ENCODE data around the gene TP73.

TP73 gene

DNA sequence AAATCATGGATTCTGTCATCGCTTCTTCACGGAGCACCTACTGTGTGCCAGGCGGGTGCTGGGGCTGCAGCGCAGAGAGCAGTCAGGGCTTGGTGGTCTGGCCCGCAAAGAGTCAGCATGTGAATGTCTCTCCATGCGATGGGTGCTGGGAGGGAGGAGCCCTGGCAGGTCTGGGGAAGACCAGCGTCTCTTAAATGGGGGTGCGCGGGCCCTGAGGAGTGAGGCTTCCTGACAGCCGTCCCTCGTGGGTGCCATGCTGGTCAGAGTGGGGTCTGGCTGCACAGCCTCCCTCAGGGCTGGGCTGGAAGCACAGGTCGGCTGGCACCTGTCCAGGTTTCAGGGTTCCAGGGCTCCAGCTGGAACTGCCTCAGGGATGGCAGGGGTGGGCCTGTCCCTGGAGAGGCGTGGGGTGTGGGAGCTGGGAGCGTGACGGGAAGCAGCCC, 18.5 kb downstream of the TP73 start:
- in situ Hi-C loops (cut with HindIII; ENCODE audit: low sequenced_read_pairs), result no loop called here

DNA sequence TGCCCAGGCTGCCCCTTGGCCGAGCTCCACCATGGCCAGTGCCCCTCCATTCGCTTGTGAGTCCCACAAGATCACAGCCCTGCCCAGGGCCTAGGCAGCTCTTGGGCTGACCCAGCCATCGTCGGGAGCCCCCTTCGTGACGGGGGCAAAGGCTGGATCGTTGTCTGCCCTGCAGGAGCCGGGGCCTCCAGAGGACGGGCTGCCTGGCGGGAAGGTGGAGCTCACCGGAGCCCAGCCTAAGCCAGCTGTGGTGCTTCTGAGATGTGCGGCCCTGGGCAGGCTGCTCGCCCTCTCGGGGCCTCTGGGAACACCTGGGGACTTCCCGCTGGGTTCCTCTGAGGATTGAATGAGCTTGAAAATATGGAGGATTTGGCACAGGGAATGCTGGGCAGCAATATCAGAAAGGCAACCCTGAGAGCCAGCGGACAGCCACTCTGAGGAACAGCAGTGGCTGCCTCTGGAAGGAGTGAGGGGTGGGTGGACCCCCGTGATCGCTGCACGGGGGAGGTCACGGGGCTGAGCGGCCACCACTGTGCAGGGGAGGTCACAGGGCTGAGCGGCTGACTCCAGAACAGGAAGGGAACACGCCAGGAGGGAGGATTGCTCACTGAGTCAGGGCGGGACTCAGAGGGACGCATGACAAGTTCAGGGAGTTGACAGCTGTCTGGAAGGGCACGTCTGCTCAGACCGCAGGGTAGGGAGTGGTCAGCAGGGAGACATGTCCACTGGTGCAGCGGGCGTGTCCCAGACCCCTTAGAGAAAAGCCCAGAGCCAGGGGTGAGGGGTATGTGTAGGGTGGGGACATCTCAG, 19.3 kb downstream of the TP73 start:
- in situ Hi-C loops (cut with HindIII; ENCODE audit: low sequenced_read_pairs), result no loop called here

DNA sequence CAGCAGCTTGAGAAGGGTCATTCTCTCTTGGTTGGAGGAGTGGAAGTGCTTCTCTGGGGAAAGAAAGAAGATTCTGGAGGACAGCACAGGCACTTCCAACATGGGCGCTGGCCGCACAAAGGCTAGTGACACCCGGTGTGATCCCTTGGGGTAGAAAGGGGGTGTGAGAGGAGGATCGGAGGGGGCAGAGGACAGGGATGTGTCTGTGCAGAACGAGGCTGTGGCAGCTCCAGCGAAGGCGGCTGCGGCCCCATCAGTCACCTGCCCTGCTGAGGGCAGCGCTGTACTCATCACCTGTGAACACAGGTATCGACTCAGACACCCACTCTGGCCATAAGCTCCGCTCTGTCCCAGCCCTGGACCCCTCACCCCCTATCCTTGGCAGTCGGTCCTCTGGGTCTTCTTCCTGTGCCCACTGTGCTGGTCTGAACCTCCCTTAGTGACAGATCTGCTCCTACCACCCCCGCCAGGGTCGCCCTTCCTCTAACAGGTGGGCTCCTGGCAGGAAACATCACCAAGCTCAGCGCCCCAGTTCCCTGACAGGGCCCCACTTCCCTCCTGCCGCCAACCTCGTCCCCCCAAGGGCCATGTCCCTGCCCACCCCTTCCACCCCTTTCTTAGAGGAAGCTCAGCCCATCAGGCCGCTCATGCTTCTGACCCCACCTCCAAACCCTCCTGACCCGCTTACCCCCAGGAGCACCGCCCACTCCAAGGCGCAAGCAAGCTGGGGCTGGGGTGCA, 20.1 kb downstream of the TP73 start:
- in situ Hi-C loops (cut with HindIII; ENCODE audit: low sequenced_read_pairs), result no loop called here

DNA sequence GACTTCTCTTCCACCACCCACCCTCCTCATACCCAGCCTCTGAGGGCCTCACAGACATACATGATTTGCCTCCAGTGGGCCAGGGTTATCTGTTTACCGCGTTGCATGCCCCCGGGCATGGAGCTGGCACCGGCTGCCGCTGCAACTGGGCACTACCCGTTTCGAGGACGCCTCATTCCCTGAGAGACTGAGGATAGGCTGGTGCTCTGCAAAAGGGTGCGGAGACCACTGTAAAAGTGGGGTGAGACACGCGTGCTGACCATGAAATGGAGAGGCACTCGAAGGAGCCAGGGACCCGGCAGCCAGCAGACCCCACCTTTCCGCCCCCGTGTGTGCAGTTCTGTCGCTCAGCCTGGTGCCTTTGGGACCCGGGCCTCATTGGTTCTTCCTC, 20.6 kb downstream of the TP73 start:
- in situ Hi-C loops (cut with HindIII; ENCODE audit: low sequenced_read_pairs), result no loop called here

DNA sequence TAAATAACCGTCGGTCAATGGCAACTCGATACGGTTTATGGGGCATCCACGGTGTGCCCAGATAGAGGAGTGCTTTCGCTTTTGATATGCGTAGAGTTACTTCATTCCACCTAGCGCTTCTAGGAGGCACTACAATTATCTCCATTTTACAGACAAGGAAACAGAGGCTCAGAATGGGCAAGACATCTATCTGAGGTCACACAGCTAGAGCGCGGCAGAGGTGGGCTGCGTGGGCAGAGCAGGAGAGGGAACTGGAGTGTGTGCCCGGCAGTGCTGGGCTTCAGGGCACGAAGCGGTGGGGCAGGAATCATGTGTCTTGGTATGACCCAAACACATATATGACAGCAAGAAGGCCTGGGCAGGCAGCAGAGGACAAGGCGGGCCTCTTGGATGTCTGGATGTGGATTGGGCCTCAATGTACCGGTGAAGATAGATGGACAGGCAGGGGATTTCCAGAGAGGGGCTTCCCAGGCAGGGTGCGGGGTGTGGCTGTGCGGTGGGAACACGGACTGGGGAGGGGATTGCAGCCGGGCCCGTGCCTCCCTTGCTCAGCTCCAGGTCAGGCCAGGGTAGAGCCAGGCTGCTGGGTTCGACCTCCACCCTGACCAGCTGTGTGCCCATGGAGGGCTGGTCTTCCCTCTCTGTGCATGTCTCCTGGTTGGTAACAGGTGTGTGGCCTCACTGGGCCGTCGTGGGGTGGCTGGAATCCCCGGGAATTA, 21.2 kb downstream of the TP73 start:
- in situ Hi-C loops (cut with HindIII; ENCODE audit: low sequenced_read_pairs), result no loop called here

DNA sequence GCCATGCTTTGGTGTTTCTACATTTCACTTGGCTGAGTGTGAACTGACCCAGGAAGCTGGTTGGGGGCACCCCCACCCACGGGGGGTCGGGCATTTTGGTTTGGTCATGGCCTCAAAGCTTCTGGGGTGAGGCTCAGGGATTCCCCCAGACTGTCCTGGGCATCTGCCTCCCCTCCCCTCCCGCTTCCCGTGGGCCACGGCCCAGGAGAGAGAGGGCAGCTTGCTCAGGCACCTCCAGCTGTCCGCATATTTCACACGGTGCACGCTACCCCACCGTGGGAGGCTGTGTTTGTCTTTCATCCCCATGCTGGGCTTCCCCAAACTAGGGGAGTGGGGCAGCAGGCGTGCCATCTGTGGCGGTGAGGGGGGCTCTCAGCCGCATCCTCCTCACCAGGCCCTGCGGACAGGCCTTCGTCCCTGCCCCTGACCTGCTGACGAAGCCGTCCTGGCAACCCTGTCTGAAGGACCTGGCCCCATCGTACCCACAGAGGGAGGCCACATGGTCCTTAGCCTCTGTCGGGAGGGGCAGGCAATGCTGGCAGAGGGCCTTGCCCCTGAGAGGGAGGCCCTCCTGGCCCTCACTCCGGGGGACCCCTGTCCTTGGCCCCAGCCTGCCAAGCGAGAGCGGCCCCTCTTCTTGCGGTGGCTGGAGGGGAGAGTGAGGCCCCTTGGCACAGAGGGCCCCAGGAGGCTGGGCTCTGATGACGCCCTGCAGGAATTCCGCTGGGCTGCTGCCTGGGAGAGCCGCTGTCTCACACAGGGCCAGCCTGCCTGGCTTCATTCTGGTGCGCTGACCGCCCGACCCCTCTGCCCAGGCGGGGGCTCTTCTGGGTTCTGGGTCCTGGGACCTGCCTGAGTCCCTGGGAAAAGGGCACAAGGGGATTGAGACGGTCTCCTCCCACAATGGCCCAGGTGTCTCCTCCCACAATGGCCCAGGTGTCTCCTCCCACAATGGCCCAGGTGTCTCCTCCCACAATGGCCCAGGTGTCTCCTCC, 22.1 kb downstream of the TP73 start:
- in situ Hi-C loops (cut with HindIII; ENCODE audit: low sequenced_read_pairs), result no loop called here

DNA sequence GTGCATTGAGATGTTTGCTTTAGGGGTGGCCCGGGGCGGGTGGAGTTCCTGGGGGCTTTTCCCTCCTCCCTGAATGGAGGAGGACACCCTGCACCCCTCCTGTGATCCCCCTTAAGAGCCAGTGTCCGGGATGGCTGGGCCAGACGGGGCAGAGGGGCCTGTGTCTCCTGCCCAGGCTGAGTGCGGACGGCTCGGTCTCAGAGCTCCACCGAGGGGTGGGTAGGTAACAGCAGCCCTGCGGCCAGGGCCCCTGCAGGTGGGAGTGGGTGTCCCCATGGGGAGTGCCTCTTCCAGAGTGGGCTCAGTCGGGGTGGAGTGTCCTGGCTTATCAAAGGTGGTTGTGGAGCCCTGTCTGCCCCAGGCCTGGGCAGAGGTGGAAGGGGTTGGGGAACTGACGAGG, 23.1 kb downstream of the TP73 start:
- in situ Hi-C loops (cut with HindIII; ENCODE audit: low sequenced_read_pairs), result no loop called here

DNA sequence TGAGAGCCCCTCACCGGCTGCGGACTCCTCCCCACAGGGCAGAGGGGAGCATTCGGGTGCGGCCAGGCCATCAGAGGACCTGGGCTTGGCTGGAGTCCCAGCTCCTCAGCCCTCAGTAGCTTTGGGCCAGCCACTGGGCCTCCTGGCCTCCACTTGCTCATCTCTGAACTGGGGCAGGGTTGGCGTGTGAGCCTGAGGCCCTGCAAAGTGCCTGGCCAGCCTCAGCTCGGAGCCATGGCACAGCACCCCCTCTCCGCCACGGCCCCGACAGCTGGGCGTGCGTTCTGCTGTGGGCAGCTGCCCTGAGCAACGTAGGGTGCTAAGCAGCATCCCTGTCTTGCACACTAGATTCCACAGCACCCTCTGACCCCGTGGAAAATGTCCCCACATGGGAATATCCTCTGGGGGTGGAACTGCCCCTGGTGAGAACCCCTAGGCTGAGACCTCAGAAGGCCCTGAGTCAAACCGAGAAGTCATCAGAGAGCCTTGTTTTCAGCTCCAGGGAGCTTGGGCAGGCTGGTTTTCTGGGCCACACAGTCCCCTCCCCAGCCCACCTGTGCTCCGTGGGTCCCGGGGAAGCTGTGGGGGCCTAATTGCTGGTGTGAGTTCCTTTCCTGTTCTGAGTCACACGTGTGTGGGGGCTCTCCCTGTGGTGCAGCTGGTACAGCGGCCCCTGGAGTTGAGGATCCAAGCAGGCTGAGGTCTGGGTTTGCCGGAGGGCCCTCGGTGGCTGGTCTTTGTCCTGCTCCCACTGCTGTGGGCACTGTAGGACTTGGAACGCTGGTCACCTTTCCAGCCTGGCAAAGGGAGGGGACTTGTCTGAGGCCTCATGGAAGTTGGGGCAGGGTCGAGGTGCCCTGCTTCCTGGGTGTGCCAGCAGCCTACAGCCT, 24.5 kb downstream of the TP73 start:
- in situ Hi-C loops (cut with HindIII; ENCODE audit: low sequenced_read_pairs), result no loop called here

DNA sequence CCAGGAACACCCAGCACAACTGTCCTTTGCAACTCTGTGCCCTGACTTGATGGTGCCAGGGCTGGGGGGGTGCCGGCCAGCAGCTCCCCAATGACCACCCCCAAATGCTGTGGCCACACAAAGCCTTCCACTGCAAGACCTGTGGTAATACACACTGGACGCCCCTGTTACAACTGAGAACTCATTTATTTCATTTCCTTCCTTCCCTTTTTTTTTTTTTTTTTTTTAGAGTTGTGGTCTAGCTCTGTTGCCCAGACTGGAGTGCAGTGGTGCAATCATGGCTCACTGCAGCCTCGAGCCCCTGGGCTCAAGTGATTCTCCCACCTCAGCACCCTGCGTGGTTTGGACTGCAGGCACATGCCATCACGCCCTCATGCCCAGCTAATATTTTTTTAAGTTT, 25.2 kb downstream of the TP73 start:
- in situ Hi-C loops (cut with HindIII; ENCODE audit: low sequenced_read_pairs), result no loop called here

DNA sequence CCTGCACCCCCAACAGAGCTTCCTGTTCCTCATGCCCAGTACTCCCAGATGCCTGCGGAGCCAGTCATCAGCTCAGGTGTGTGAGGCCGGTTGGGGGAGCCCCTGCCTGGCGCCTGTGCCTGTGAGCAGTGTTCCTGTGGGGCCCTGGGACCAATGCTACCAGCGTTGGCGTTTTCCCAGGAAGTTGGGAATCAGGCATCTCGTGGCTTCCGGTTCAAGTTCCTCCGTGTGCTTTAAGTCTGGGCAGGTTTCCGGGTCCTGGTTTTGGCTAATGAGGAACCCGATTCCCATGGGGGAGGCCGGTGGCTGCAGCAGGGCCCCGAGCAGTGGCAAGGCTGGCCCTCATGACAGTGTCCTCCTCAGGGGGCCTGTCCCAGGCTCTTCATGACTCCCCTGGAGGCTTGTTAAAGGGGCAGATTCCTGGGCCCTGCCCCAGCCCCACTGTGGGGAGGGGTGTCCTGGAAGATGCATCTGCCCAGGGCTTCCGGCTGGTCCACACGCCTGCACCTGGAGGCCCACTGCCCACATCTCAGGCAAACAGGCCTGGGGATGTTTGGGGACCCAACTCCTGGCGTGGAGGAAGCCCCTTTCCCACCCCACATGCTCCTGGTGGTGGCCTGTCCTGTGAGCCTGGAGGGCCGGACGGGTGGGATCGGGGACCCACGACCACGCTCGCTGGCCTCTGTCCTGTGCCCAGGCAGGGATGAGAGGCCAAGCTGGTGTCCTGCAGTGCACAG, 26.2 kb downstream of the TP73 start:
- in situ Hi-C loops (cut with HindIII; ENCODE audit: low sequenced_read_pairs), result no loop called here

DNA sequence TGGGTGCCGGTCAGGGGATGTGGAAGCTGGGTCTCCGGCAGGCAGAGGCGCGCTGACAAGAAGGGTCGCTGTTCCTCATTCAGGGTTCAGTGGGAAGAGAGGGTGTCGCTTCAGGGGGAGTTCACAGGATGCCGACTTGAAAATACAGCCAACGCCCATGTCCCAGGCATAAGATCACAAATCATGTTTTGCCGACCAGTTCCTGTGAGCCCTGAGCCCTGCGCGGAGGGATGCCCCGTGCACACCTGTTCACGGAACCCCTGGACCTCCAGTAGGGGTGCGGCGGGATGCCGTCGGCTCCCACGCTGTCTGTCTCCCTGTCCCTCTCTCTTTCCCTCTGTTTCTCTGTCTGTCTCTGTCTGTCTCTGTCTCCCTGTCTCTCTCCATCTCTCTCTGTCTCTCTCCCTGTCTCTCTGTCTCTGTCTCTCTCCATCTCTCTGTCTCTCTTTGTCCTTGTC, 26.8 kb downstream of the TP73 start:
- in situ Hi-C loops (cut with HindIII; ENCODE audit: low sequenced_read_pairs), result no loop called here

DNA sequence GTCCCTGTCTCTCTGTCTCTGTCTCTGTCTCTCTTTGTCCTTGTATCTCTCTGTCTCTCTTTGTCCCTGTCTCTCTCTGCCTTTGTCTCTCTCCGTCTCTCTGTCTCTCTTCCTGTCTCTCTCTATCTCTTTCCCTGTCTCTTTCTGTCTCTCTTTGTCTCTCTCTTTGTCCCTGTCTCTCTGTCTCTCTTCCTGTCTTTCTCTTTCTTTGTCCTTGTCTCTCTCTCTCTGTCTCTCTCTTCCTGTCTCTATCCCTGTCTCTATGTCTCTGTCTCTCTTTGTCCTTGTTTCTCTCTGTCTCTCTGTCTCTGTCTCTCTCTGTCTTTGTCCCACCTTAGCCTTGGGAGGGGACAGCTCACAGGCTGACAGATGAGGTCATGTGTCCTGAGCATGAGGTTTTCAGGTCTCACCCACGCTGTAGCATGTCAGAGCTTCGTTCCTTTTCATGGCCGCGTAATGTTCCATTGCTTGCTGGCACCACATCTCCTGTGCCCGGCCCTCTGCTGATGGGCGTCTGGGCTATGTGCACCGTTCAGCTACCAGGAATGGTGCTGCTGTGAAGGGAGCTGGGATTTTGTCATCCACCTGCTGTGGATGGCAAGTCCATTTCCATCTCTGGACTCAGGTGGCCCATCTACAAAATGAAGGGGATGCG, 27.6 kb downstream of the TP73 start:
- in situ Hi-C loops (cut with HindIII; ENCODE audit: low sequenced_read_pairs), result no loop called here

DNA sequence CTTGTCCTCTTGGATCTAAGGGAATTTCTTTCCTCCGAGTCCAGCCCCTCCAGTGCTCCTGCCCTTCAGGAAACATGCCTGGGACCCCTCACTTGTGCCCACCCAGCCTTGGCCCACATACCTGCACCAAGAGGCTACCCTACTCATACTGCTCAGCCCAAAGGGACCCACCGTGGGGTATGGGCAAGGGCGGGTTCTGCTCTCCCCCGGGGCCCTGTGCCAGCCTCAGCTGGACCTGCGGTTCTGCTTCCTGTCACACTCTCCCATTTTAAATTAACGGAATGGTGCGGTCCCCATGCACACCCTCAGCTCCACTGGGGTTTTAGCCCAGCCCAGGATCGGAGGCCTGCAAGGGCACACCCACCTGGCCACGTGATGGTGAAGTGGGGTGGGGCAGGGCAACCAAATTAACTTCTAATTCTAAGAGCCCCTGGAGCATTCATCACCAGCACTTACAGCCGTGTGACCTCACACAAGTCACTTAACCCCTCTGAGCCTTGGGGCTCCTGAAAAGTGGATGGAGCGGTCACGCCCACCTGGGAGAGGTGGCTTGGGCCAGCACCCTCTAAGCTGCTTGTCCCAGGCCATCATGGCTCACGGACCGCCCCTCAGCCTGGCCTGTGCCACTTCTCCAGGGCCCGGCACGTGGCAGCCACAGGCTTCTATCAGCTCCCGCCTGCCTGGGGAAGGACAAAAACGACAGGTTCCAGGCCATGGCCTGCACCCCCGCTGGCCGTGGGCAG, 28.3 kb downstream of the TP73 start:
- in situ Hi-C loops (cut with HindIII; ENCODE audit: low sequenced_read_pairs), result no loop called here

DNA sequence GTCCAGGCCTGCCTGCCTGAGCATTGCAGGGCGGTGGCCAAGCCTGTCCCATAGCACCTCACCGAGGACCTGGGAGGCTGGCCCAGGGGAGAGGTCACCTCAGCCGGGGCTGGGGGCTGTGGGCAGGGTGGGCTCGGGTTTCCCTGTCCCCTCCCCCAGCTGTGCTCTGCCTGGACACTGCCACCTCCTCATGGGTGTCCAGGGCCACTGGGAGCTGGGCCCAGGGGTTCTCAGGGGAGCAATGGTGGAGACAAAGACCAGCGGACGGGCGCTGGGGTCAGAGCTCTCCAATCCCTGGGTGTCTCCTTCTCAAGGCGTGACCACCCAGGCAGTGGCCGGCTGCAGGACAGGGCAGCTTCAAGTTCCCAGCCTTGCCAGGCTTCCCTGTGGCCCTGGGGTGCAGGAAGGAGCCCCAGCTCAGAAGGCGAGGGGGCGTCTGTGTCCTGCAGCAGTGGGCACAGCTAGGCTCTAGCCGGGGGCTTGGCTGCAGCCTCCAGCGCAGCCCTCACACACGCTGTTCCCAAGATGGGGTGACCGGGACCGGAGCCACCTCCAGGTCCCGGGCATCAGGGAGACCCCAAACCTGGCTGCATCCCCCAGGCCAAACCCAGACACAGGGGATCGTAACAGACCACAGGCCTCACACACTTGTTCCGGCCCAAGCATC, 29.0 kb downstream of the TP73 start:
- in situ Hi-C loops (cut with HindIII; ENCODE audit: low sequenced_read_pairs), result no loop called here

DNA sequence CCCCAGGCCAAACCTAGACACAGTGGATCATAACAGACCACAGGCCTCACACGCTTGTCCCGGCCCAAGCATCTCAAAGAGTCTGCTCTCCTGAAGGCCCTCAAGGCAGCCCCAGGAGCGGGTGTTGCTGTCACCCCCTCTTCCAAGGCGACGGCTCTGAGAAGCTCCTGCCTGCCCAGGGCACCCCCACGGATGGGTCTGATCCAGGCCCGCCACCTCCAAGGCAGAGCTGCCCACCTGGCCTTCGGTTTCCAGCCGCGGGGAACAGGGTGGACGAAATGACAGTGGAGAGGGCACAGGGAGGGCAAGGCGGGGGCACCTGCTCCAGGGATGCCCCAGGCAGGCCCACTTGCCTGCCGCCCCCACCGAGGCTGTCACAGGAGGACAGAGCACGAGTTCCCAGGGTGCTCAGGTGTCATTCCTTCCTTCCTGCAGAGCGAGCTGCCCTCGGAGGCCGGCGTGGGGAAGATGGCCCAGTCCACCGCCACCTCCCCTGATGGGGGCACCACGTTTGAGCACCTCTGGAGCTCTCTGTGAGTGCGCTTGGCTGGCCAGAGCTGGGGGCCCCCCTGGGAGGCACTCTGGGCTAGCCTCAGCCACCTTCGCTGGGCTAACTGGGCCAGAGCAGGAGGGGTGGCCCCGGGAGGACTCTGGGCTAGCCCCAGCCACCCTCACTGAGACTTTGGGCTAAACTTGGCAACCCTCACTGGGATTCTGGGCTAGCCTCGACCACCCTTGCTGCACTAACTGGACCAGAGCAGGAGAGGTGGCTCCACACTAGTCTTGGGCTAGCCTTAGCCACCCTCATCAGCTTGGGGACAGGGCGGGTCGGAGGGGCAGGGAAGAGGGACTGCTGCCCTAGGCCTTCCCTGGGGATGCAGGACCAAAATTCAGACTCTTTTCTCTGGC, 29.8 kb downstream of the TP73 start:
- in situ Hi-C loops (cut with HindIII; ENCODE audit: low sequenced_read_pairs), result no loop called here

DNA sequence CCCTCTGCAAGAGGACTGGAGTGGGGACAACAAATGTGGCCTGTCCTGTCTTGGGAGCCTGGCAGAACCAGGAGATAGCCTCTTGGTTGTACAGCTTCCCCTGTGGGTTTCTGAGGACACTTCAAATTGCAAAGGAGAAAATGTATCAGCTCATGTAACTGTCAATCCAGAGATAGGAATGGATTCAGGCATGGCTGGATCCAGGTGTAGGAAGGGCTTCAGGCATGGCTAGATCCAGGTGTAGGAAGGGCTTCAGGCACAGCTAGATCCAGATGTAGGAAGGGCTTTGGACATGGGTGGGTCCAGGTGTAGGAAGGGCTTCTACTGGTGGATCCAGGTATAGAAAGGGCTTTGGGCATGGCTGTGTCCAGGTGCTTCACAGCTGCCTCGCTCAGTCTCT, 30.9 kb downstream of the TP73 start:
- in situ Hi-C loops (cut with HindIII; ENCODE audit: low sequenced_read_pairs), result no loop called here
